Lung (tissue), 12 donors: Measurements from ENCODE around the gene ATP6V0A4. TPM values are rescaled to one million over a fixed set of nuclear protein-coding genes. Genes with fewer than 3 reads are reported as not detected.

Experiments
- ATAC-seq: fragments of 200-7000 bp; cut with Tn5 transposase; one replicate; pipeline ENCODE4 v1.9.1; 2020; ENCODE audit warnings: moderate number of reproducible peaks; ENCODE audit not compliant: insufficient read depth, low FRiP score
- DNase-seq, 3 donors: peaks; one replicate each; pipeline ENCODE4 v3.0.0-alpha.2; 2013 to 2017
- H3K27ac ChIP-seq, 2 donors: one replicate each; pipeline ENCODE4 v1.5.1; 2013; ENCODE audit warnings: mild to moderate bottlenecking in 2 of 2, moderate library complexity in 2 of 2, control low read depth in 1 of 2, inconsistent platforms in 1 of 2, low read depth in 1 of 2, low read length in 1 of 2
- H3K27me3 ChIP-seq, 3 donors: one replicate each; pipeline ENCODE4 v1.5.1; 2013; ENCODE audit warnings: low read length in 2 of 3; ENCODE audit not compliant: control insufficient read depth in 3 of 3, insufficient read depth in 3 of 3
- H3K36me3 ChIP-seq, 4 donors: one replicate each; pipeline ENCODE4 v1.5.1; 2013; ENCODE audit warnings: low read length in 4 of 4, mild to moderate bottlenecking in 1 of 4, moderate library complexity in 1 of 4; ENCODE audit not compliant: control insufficient read depth in 4 of 4, insufficient read depth in 4 of 4
- H3K4me1 ChIP-seq, 5 donors: one replicate each; pipeline ENCODE4 v1.5.1; 2013; ENCODE audit warnings: low read length in 5 of 5, mild to moderate bottlenecking in 2 of 5, moderate library complexity in 1 of 5; ENCODE audit not compliant: control insufficient read depth in 5 of 5, insufficient read depth in 5 of 5
- H3K4me3 ChIP-seq: one replicate; pipeline ENCODE4 v1.5.1; 2013; ENCODE audit warnings: mild to moderate bottlenecking, control low read depth, moderate library complexity
- H3K9ac ChIP-seq, 2 donors: one replicate each; pipeline ENCODE4 v1.5.1; 2013; ENCODE audit warnings: low read length in 2 of 2, control low read depth in 1 of 2; ENCODE audit not compliant: insufficient read depth in 1 of 2
- H3K9me3 ChIP-seq, 4 donors: one replicate each; pipeline ENCODE4 v1.5.1; 2013; ENCODE audit warnings: low read length in 3 of 4, mild to moderate bottlenecking in 1 of 4, moderate library complexity in 1 of 4; ENCODE audit not compliant: control insufficient read depth in 4 of 4, insufficient read depth in 3 of 4
- CTCF ChIP-seq: IDR thresholded peaks from 2 replicates; pipeline ENCODE4 v1.5.1; 2012; ENCODE audit warnings: mild to moderate bottlenecking; ENCODE audit errors: control extremely low read depth, extremely low read depth
- WGBS, 2 donors: extraction: QIAGEN DNeasy Blood & Tissue Kit; methylation state at CpG; one replicate each; pipeline ENCODE4 v1.1.7; 2013; 5-methylcytosine and 5-hydroxymethylcytosine counted together
- polyA plus RNA-seq, 2 donors: library from polyadenylated mRNA; stranded (reverse); fragments of 200-250 nt; gene quantifications; one replicate each; pipeline ENCODE4 v1.2.1, GENCODE V29; 2013
- total RNA-seq, 2 donors: library from RNA; depleted of rRNA in 1 of 2; stranded (reverse); fragments of >200 nt in 1 of 2; gene quantifications; one replicate each; pipeline ENCODE4 v1.2.1, GENCODE V29; 2014 to 2021
- donor health status: control.
- donor health status: control.
- donor health status: Bipolar disorder and iron deficiency.
- donor health status: healthy.
- donor health status: DM: yes; HTN: yes; CAD: no.

Gene ATP6V0A4
- total and polyA plus RNA-seq, 4 donors, result 0.22 to 1.6 (median 1.2) TPM

GRCh38 chr7:138755842-138756590 lies 42.0 kb downstream of the ATP6V0A4 start:
- Histone ChIP-seq H3K27me3 (no peaks in the 10 kb centered on the region), H3K9ac (no peak overlapping the region), H3K9me3 (peaks cover 0 to 3% (median 0%) of the 10 kb centered on the region in 4 donors), H3K4me3 (no peak overlapping the region), H3K36me3 (no peaks in the 10 kb centered on the region), H3K4me1 (peaks cover 0 to 19% (median 4%) of the 10 kb centered on the region in 5 donors), H3K27ac (no peak overlapping the region)
- WGBS, 2 donors, result 84 to 86% methylated on average over 4 of the region's 4 CpGs
- no peak for TF ChIP-seq CTCF
- no peak for ATAC-seq
- DNase-seq, result no peak

- no peaks in the 10 kb centered on the region for H3K27me3 ChIP-seq
- DNase-seq (no peak), ATAC-seq (no peak)
- WGBS, 2 donors, result 80 to 82% methylated on average over 10 of the region's 10 CpGs
- H3K27ac ChIP-seq, result no peak overlapping the region
- no peak overlapping the region for H3K4me3 ChIP-seq
- H3K4me1 ChIP-seq, result peaks cover 0 to 19% (median 4%) of the 10 kb centered on the region in 5 donors
- H3K9me3 ChIP-seq, result peaks cover 0 to 3% (median 0%) of the 10 kb centered on the region in 4 donors
- no peak for TF ChIP-seq CTCF
- no peak overlapping the region for H3K9ac ChIP-seq
- no peaks in the 10 kb centered on the region for H3K36me3 ChIP-seq
Measured at GRCh38 chr7:138755331-138755747, 42.7 kb downstream of the ATP6V0A4 start.

GRCh38 chr7:138753610-138754009 lies 44.4 kb downstream of the ATP6V0A4 start:
- DNase-seq (no peak), ATAC-seq (no peak)

More at GRCh38 chr7:138753610-138754009, 44.4 kb downstream of the ATP6V0A4 start:
- Histone ChIP-seq H3K27ac (no peak overlapping the region), H3K9ac (no peak overlapping the region), H3K36me3 (no peaks in the 10 kb centered on the region), H3K4me3 (no peak overlapping the region), H3K27me3 (no peaks in the 10 kb centered on the region), H3K9me3 (no peaks in the 10 kb centered on the region), H3K4me1 (peaks cover 0 to 23% (median 4%) of the 10 kb centered on the region in 5 donors)
- WGBS, 2 donors, result 81 to 93% methylated on average over 5 of the region's 5 CpGs
- no peak for TF ChIP-seq CTCF
